Measurements from ENCODE around the gene SLC5A5.

GRCh38 chr19:17840019-17840418 is 31.7 kb upstream of the SLC5A5 start:
- TF ChIP-seq CTCF (IDR thresholded peaks at IDR 0.05) (no peak), POLR2A (IDR thresholded peaks at IDR 0.05) (no peak)
